Chondrocyte (in vitro differentiated cells): ENCODE results near the gene TFPT. TPM values are rescaled to one million over a fixed set of nuclear protein-coding genes. Genes with fewer than 3 reads are reported as not detected.

ENCODE experiments used
- DNase-seq: peaks from one replicate; pipeline ENCODE4 v3.0.0; 2021; ENCODE audit warnings: mixed read lengths, low spot score
- H3K27ac Mint-ChIP-seq: one replicate; pipeline ENCODE4 v1.8.0; 2021; ENCODE audit warnings: mild to moderate bottlenecking, moderate library complexity, mixed read lengths; ENCODE audit not compliant: unreplicated experiment
- H3K27me3 Mint-ChIP-seq: 2 replicates; pipeline ENCODE4 v1.8.0; 2021; ENCODE audit warnings: low read depth, mixed read lengths
- H3K36me3 Mint-ChIP-seq: 2 replicates; pipeline ENCODE4 v1.8.0; 2021; ENCODE audit warnings: low read depth, mixed read lengths
- H3K4me1 Mint-ChIP-seq: 2 replicates; pipeline ENCODE4 v1.8.0; 2021; ENCODE audit warnings: low read depth, mild to moderate bottlenecking, mixed read lengths
- H3K4me3 Mint-ChIP-seq: one replicate; pipeline ENCODE4 v1.8.0; 2021; ENCODE audit warnings: mild to moderate bottlenecking, moderate library complexity, mixed read lengths; ENCODE audit not compliant: unreplicated experiment
- H3K9me3 Mint-ChIP-seq: 2 replicates; pipeline ENCODE4 v1.8.0; 2021; ENCODE audit warnings: low read depth, mixed read lengths
- CTCF ChIP-seq: fragments of 200-600 bp; sonication (generic); IDR thresholded peaks from 2 replicates; pipeline ENCODE4 v1.5.0; 2021; ENCODE audit warnings: antibody characterized with exemption, mild to moderate bottlenecking, moderate library complexity
- total RNA-seq: library from RNA; stranded (reverse); gene quantifications from 3 replicates; pipeline ENCODE4 v1.2.1, GENCODE V29; 2021

Gene TFPT
- total RNA-seq, 1 donor from 2014 or later: 28.5 TPM

- DNase-seq: no peak
- H3K4me1 Mint-ChIP-seq: peaks cover 38% of the 10 kb centered on the region
- peak overlapping the region; percentile 69 for H3K27ac Mint-ChIP-seq
- peaks cover 19% of the 10 kb centered on the region for H3K36me3 Mint-ChIP-seq
- H3K27me3 Mint-ChIP-seq: no peaks in the 10 kb centered on the region
- H3K4me3 Mint-ChIP-seq: no peak overlapping the region
- H3K9me3 Mint-ChIP-seq: no peaks in the 10 kb centered on the region
- no peak for TF ChIP-seq CTCF
Measured at GRCh38 chr19:54156953-54157352, 41.5 kb upstream of the TFPT start.

- Mint-ChIP-seq H3K4me3 (no peak overlapping the region), H3K27me3 (no peaks in the 10 kb centered on the region), H3K36me3 (peaks cover 22% of the 10 kb centered on the region), H3K27ac (no peak overlapping the region), H3K9me3 (no peaks in the 10 kb centered on the region), H3K4me1 (peaks cover 36% of the 10 kb centered on the region)
- DNase-seq: no peak
- TF ChIP-seq CTCF: no peak
Measured at GRCh38 chr19:54156490-54156889, 41.0 kb upstream of the TFPT start.

- peaks cover 27% of the 10 kb centered on the region for H3K36me3 Mint-ChIP-seq
- H3K4me3 Mint-ChIP-seq: no peak overlapping the region
- H3K9me3 Mint-ChIP-seq: no peaks in the 10 kb centered on the region
- H3K4me1 Mint-ChIP-seq: peaks cover 31% of the 10 kb centered on the region
- H3K27ac Mint-ChIP-seq: no peak overlapping the region
- no peak for DNase-seq
- TF ChIP-seq CTCF: no peak
- no peaks in the 10 kb centered on the region for H3K27me3 Mint-ChIP-seq
Measured at GRCh38 chr19:54155694-54156093, 40.2 kb upstream of the TFPT start.

GRCh38 chr19:54154603-54155345, 39.3 kb upstream of the TFPT start:
- Mint-ChIP-seq H3K27me3 (no peaks in the 10 kb centered on the region), H3K36me3 (peaks cover 31% of the 10 kb centered on the region), H3K4me1 (peaks cover 22% of the 10 kb centered on the region), H3K27ac (peak overlapping the region; percentile 3), H3K4me3 (no peak overlapping the region), H3K9me3 (no peaks in the 10 kb centered on the region)
- no peak for TF ChIP-seq CTCF
- DNase-seq: no peak

- H3K27ac Mint-ChIP-seq: no peak overlapping the region
- H3K4me1 Mint-ChIP-seq: peaks cover 19% of the 10 kb centered on the region
- H3K27me3 Mint-ChIP-seq: no peaks in the 10 kb centered on the region
- no peak for DNase-seq
- no peak overlapping the region for H3K4me3 Mint-ChIP-seq
- no peak for TF ChIP-seq CTCF
- no peaks in the 10 kb centered on the region for H3K9me3 Mint-ChIP-seq
- peaks cover 36% of the 10 kb centered on the region for H3K36me3 Mint-ChIP-seq
Measured at GRCh38 chr19:54153731-54154326, 38.4 kb upstream of the TFPT start.
